ENCODE results near the gene SLC10A3. TPM values are rescaled to one million over a fixed set of nuclear protein-coding genes. Genes with fewer than 3 reads are reported as not detected.

SLC10A3 gene
- total and polyA plus RNA-seq, 2 of the 13 experiments (the other 11 are each of a cell fraction or from before 2014, with no cell fraction given) = 10.1 to 11.5 TPM

- TF ChIP-seq ZNF766 (CRISPR knock-in tag; IDR thresholded peaks at IDR 0.05; ENCODE audit: borderline replicate concordance) (no peak), HNRNPH1 (optimal IDR thresholded peaks at IDR 0.05; ENCODE audit: low read depth, low read length) (no peak), BRCA1 (CRISPR knock-in tag; IDR thresholded peaks at IDR 0.05) (no peak), GABPA (IDR thresholded peaks at IDR 0.05; ENCODE audit: low read depth, low read length) (no peak), GABPA (CRISPR knock-in tag; IDR thresholded peaks at IDR 0.05; ENCODE audit: low read depth) (no peak), RCOR2 (CRISPR knock-in tag; IDR thresholded peaks at IDR 0.05) (no peak), NR0B2 (CRISPR knock-in tag; IDR thresholded peaks at IDR 0.05) (no peak), HNF4A (CRISPR knock-in tag; IDR thresholded peaks at IDR 0.05) (no peak), KAT7 (CRISPR knock-in tag; IDR thresholded peaks at IDR 0.05; ENCODE audit: borderline replicate concordance) (no peak), POLR2AphosphoS5 (IDR thresholded peaks at IDR 0.05; ENCODE audit: low read depth, low read length) (no peak; the same call in 1 of the 2 replicates), TAF15 (IDR thresholded peaks at IDR 0.05; ENCODE audit: low read depth, low read length, poor library complexity, severe bottlenecking) (no peak), SIN3B (IDR thresholded peaks at IDR 0.05; ENCODE audit: low read length) (no peak), HBP1 (CRISPR knock-in tag; IDR thresholded peaks at IDR 0.05; ENCODE audit: low read depth) (no peak), ZNF10 (CRISPR knock-in tag; IDR thresholded peaks at IDR 0.05; ENCODE audit: borderline replicate concordance, low read depth) (no peak), SNRNP70 (IDR thresholded peaks at IDR 0.05; ENCODE audit: low read depth, low read length) (no peak), REPIN1 (CRISPR knock-in tag; IDR thresholded peaks at IDR 0.05; ENCODE audit: borderline replicate concordance, low read depth) (no peak), MEIS2 (CRISPR knock-in tag; IDR thresholded peaks at IDR 0.05) (0 out of 2 replicates have a peak, but pooled peaks have one; percentile 37), PLSCR1 (CRISPR knock-in tag; IDR thresholded peaks at IDR 0.05; ENCODE audit: borderline replicate concordance) (no peak), PCBP1 (IDR thresholded peaks at IDR 0.05; ENCODE audit: borderline replicate concordance, low read depth, low read length) (no peak), ZNF460 (CRISPR knock-in tag; IDR thresholded peaks at IDR 0.05; ENCODE audit: borderline replicate concordance) (no peak), KDM5A (IDR thresholded peaks at IDR 0.05; ENCODE audit: borderline replicate concordance, low read length) (no peak)
- TF ChIP-seq, protein P1, sequence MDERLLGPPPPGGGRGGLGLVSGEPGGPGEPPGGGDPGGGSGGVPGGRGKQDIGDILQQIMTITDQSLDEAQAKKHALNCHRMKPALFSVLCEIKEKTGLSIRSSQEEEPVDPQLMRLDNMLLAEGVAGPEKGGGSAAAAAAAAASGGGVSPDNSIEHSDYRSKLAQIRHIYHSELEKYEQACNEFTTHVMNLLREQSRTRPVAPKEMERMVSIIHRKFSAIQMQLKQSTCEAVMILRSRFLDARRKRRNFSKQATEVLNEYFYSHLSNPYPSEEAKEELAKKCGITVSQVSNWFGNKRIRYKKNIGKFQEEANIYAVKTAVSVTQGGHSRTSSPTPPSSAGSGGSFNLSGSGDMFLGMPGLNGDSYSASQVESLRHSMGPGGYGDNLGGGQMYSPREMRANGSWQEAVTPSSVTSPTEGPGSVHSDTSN (CRISPR knock-in tag; IDR thresholded peaks at IDR 0.05) = no peak
- TF ChIP-seq, protein P2, sequence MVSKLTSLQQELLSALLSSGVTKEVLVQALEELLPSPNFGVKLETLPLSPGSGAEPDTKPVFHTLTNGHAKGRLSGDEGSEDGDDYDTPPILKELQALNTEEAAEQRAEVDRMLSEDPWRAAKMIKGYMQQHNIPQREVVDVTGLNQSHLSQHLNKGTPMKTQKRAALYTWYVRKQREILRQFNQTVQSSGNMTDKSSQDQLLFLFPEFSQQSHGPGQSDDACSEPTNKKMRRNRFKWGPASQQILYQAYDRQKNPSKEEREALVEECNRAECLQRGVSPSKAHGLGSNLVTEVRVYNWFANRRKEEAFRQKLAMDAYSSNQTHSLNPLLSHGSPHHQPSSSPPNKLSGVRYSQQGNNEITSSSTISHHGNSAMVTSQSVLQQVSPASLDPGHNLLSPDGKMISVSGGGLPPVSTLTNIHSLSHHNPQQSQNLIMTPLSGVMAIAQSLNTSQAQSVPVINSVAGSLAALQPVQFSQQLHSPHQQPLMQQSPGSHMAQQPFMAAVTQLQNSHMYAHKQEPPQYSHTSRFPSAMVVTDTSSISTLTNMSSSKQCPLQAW (CRISPR knock-in tag; IDR thresholded peaks at IDR 0.05) = no peak
- TF ChIP-seq, protein P3, sequence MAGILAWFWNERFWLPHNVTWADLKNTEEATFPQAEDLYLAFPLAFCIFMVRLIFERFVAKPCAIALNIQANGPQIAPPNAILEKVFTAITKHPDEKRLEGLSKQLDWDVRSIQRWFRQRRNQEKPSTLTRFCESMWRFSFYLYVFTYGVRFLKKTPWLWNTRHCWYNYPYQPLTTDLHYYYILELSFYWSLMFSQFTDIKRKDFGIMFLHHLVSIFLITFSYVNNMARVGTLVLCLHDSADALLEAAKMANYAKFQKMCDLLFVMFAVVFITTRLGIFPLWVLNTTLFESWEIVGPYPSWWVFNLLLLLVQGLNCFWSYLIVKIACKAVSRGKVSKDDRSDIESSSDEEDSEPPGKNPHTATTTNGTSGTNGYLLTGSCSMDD (CRISPR knock-in tag; IDR thresholded peaks at IDR 0.05) = no peak
Measured at GRCh38 chrX:154478728-154479622, 11.5 kb downstream of the SLC10A3 start, which contains the start of gene LAGE3 (continued).

Data from HepG2 (cell line).